IMR-90 (cell line): ENCODE results near the gene SEMA4B. TPM values are rescaled to one million over a fixed set of nuclear protein-coding genes. Genes with fewer than 3 reads are reported as not detected.

Source experiments
- ATAC-seq: fragments of 200-7000 bp; cut with Tn5 transposase; 2 replicates; pipeline ENCODE4 v1.9.1; 2020; ENCODE audit warnings: low read depth, mild to moderate bottlenecking, moderate library complexity
- BruUV-seq: library from RNA; stranded (reverse); fragments of 400-500 nt; replicated peaks from 2 replicates; lab custom pipeline; 2021; lab: Mats Ljungman, UMichigan
- CTCF ChIA-PET: fragments of 300-600 bp; formaldehyde crosslinking; extraction: SDS; loops from one replicate; lab custom pipeline; 2021; ENCODE audit warnings: antibody characterized with exemption; lab: Yijun Ruan, JAX
- POLR2A ChIA-PET: fragments of 300-600 bp; sonication (Branson Sonifier 250); formaldehyde crosslinking; loops from one replicate; lab custom pipeline; 2022; ENCODE audit warnings: antibody characterized with exemption; ENCODE audit not compliant: unreplicated experiment; lab: Charles Lee
- DNase-seq: peaks from one replicate; pipeline ENCODE4 v3.0.0; 2013
- H2AFZ ChIP-seq: replicated peaks from 2 replicates; pipeline ENCODE3; 2013; ENCODE audit warnings: low read length, mild to moderate bottlenecking; ENCODE audit not compliant: poor library complexity
- H2AK5ac ChIP-seq: 2 replicates; pipeline ENCODE4 v1.6.1; 2013; ENCODE audit warnings: low read depth, low read length, inconsistent platforms
- H2AK9ac ChIP-seq: replicated peaks from 2 replicates; pipeline ENCODE3; 2013; ENCODE audit warnings: mild to moderate bottlenecking, low read depth, low read length, moderate library complexity; ENCODE audit not compliant: poor library complexity
- H2BK120ac ChIP-seq: 2 replicates; pipeline ENCODE4 v1.6.1; 2013; ENCODE audit warnings: low read depth, low read length, inconsistent platforms
- H2BK15ac ChIP-seq: 3 replicates; pipeline ENCODE4 v1.6.1; 2013; ENCODE audit warnings: low read depth, low read length, inconsistent platforms
- H2BK20ac ChIP-seq: 2 replicates; pipeline ENCODE4 v1.6.1; 2013; ENCODE audit warnings: low read depth, mild to moderate bottlenecking, inconsistent platforms, low read length, moderate library complexity
- H2BK5ac ChIP-seq: 2 replicates; pipeline ENCODE4 v1.6.1; 2013; ENCODE audit warnings: mild to moderate bottlenecking, low read depth, low read length, inconsistent platforms; ENCODE audit not compliant: poor library complexity, severe bottlenecking
- H3K14ac ChIP-seq: replicated peaks from 2 replicates; pipeline ENCODE4 v1.6.1; 2013; ENCODE audit warnings: low read depth, low read length, inconsistent platforms
- H3K18ac ChIP-seq: 2 replicates; pipeline ENCODE4 v1.6.1; 2013; ENCODE audit warnings: low read depth, low read length, control low read depth
- H3K23ac ChIP-seq: 2 replicates; pipeline ENCODE4 v1.6.1; 2013; ENCODE audit warnings: low read depth, low read length, inconsistent platforms
- H3K27ac ChIP-seq: 2 replicates; pipeline ENCODE4 v1.5.1; 2013; ENCODE audit warnings: mild to moderate bottlenecking, control low read depth, low read length; ENCODE audit not compliant: insufficient read depth
- H3K27me3 ChIP-seq: 2 replicates; pipeline ENCODE4 v1.6.1; 2013; ENCODE audit warnings: low read length; ENCODE audit not compliant: control insufficient read depth, insufficient read depth
- H3K36me3 ChIP-seq: 2 replicates; pipeline ENCODE4 v1.6.1; 2013; ENCODE audit warnings: low read length, mixed read lengths; ENCODE audit not compliant: control insufficient read depth, insufficient read depth
- H3K4ac ChIP-seq: 2 replicates; pipeline ENCODE4 v1.6.1; 2013; ENCODE audit warnings: low read depth, low read length, inconsistent platforms
- H3K4me1 ChIP-seq: 2 replicates; pipeline ENCODE4 v1.6.1; 2013; ENCODE audit warnings: low read length, mixed read lengths; ENCODE audit not compliant: control insufficient read depth, insufficient read depth
- H3K4me2 ChIP-seq: 2 replicates; pipeline ENCODE4 v1.6.1; 2013; ENCODE audit warnings: low read depth, mild to moderate bottlenecking, control low read depth, low read length, moderate library complexity
- H3K4me3 ChIP-seq: 2 replicates; pipeline ENCODE4 v1.5.1; 2013; ENCODE audit warnings: low read depth, mild to moderate bottlenecking, control low read depth, low read length, moderate library complexity; ENCODE audit not compliant: insufficient read depth
- H3K56ac ChIP-seq: 2 replicates; pipeline ENCODE4 v1.6.1; 2013; ENCODE audit warnings: low read length, inconsistent platforms; ENCODE audit not compliant: insufficient read depth; ENCODE audit errors: extremely low read depth
- H3K79me1 ChIP-seq, 2 experiments: 2 replicates each; pipeline ENCODE4 v1.6.1; 2013; ENCODE audit warnings: low read length in 2 of 2, inconsistent platforms in 1 of 2, low read depth in 1 of 2
- H3K9ac ChIP-seq: 2 replicates; pipeline ENCODE4 v1.6.1; 2013; ENCODE audit warnings: low read depth, low read length, control low read depth
- H3K9me1 ChIP-seq: 2 replicates; pipeline ENCODE4 v1.6.1; 2013; ENCODE audit warnings: low read length, inconsistent platforms; ENCODE audit not compliant: insufficient read depth
- H3K9me3 ChIP-seq: 2 replicates; pipeline ENCODE4 v1.6.1; 2013; ENCODE audit warnings: low read length; ENCODE audit not compliant: control insufficient read depth, insufficient read depth
- H4K20me1 ChIP-seq: 2 replicates; pipeline ENCODE4 v1.6.1; 2013; ENCODE audit warnings: low read length, inconsistent platforms; ENCODE audit not compliant: insufficient read depth
- H4K5ac ChIP-seq: 2 replicates; pipeline ENCODE4 v1.6.1; 2013; ENCODE audit warnings: mild to moderate bottlenecking, low read depth, low read length, control low read depth
- H4K8ac ChIP-seq, 2 experiments: 2 replicates each; pipeline ENCODE4 v1.6.1; 2013; ENCODE audit warnings: low read depth in 2 of 2, low read length in 2 of 2, control low read depth in 1 of 2, inconsistent platforms in 1 of 2
- H4K91ac ChIP-seq: 2 replicates; pipeline ENCODE4 v1.6.1; 2013; ENCODE audit warnings: low read depth, low read length, inconsistent platforms; ENCODE audit not compliant: insufficient read depth
- CEBPB ChIP-seq: IDR thresholded peaks from 2 replicates; pipeline ENCODE4 v1.6.1; 2012; ENCODE audit warnings: low read depth, low read length, improper control_type of control experiment
- CHD1 ChIP-seq: IDR thresholded peaks from 2 replicates; pipeline ENCODE4 v1.6.1; 2012; ENCODE audit warnings: low read depth, low read length, improper control_type of control experiment
- ELK1 ChIP-seq: fragments of 150-350 bp; IDR thresholded peaks from 2 replicates; pipeline ENCODE4 v1.6.1; 2016; ENCODE audit warnings: low read depth, mild to moderate bottlenecking, low read length, moderate library complexity, borderline replicate concordance
- MAZ ChIP-seq: IDR thresholded peaks from 2 replicates; pipeline ENCODE4 v1.6.1; 2012; ENCODE audit warnings: low read depth, mild to moderate bottlenecking, low read length, improper control_type of control experiment, moderate library complexity, borderline replicate concordance
- MXI1 ChIP-seq: IDR thresholded peaks from 2 replicates; pipeline ENCODE4 v1.6.1; 2012; ENCODE audit warnings: low read depth, mild to moderate bottlenecking, low read length, moderate library complexity, borderline replicate concordance
- POLR2A ChIP-seq: IDR thresholded peaks from 2 replicates; pipeline ENCODE4 v1.6.1; 2012; ENCODE audit warnings: mild to moderate bottlenecking, low read depth, low read length
- USF2 ChIP-seq: fragments of 150-350 bp; IDR thresholded peaks from 2 replicates; pipeline ENCODE4 v1.6.1; 2017; ENCODE audit warnings: mild to moderate bottlenecking, antibody characterized with exemption, low read length, low read depth
- WGBS, 2 experiments: methylation state at CpG; one replicate each; pipeline versions ENCODE4 v1.1.5 to v1.1.7; 2013; ENCODE audit warnings: missing lambda C conversion rate in 2 of 2; ENCODE audit not compliant: insufficient read length in 1 of 2; ENCODE audit errors: extremely low coverage in 2 of 2; 5-methylcytosine and 5-hydroxymethylcytosine counted together
- dilution Hi-C: fragments of 300-500 bp; cut with HindIII; formaldehyde crosslinking; loops from one replicate; pipeline ENCODE4 v1.14.3; 2018; ENCODE audit warnings: low sequenced_read_pairs; ENCODE audit not compliant: unreplicated experiment
- in situ Hi-C: fragments of 300-500 bp; cut with MboI; formaldehyde crosslinking; loops from 3 replicates; pipeline ENCODE4 v1.14.3; 2019; ENCODE audit warnings: low sequenced_read_pairs, inconsistent platforms, mixed read lengths
- intact Hi-C: fragments of 100-400 bp; cut with micrococcal nuclease; formaldehyde crosslinking; loops from 2 replicates; pipeline ENCODE4 v1.10.0; 2022
- polyA plus RNA-seq, 3 experiments: library from polyadenylated mRNA; depleted of rRNA; stranded (reverse); fragments of >200 nt; gene quantifications; 2 replicates each; pipeline ENCODE4 v1.2.3, GENCODE V29; 2012; ENCODE audit warnings: low replicate concordance in 1 of 3
- total RNA-seq: library from RNA; depleted of rRNA; stranded (reverse); fragments of >200 nt; gene quantifications from 2 replicates; pipeline ENCODE4 v1.2.3, GENCODE V29; 2012

The SEMA4B gene
- total and polyA plus RNA-seq, 2 of the 4 experiments (the other 2 are of a cell fraction): 5.0 to 22.5 TPM

GRCh38 chr15:90265271-90266060, 64.3 kb downstream of the SEMA4B start, which contains the start of gene NGRN:
Gene NGRN, plus strand, starts transcription at chr15:90265672. Its CDS starts 41 bp downstream, at chr15:90265713.
- dilution Hi-C loops: no loop called here
- Histone ChIP-seq H3K27ac (peak within 1 kb of the TSS; percentile 96), H3K14ac (peak within 1 kb of the TSS; percentile 96), H2AK9ac (peak within 1 kb of the TSS; percentile 96), H2AFZ (peak within 1 kb of the TSS; percentile 97), H4K8ac (peak within 1 kb of the TSS; percentile 96 to 100), H4K20me1 (peaks cover 36% of the 10 kb centered on the region), H2BK20ac (0 out of 2 replicates have a peak within 1 kb of the TSS, but pooled peaks have one; percentile 20), H3K4me2 (peak within 1 kb of the TSS; percentile 93), H3K4me1 (peaks cover 7% of the 10 kb centered on the region), H2BK120ac (peak within 1 kb of the TSS; percentile 75; the same call in 1 of the 2 replicates), H2AK5ac (peak within 1 kb of the TSS; percentile 76), H3K18ac (peak within 1 kb of the TSS; percentile 93), H4K5ac (peak within 1 kb of the TSS; percentile 98), H3K79me1 (peaks cover 18 to 59% of the 10 kb centered on the region in 2 experiments), H2BK15ac (0 out of 3 replicates have a peak within 1 kb of the TSS, but pooled peaks have one; percentile 26), H3K56ac (peak within 1 kb of the TSS; percentile 99), H3K9ac (peak within 1 kb of the TSS; percentile 98), H3K23ac (peak within 1 kb of the TSS; percentile 95), H3K9me3 (no peaks in the 10 kb centered on the region), H2BK5ac (peak within 1 kb of the TSS; percentile 91), H4K91ac (peak within 1 kb of the TSS; percentile 97), H3K4me3 (peak within 1 kb of the TSS; percentile 90), H3K27me3 (no peaks in the 10 kb centered on the region), H3K36me3 (peaks cover 4% of the 10 kb centered on the region), H3K9me1 (peaks cover 11% of the 10 kb centered on the region), H3K4ac (peak within 1 kb of the TSS; percentile 96)
- no TSS peak for BruUV-seq
- in situ Hi-C loops: no loop called here
- ChIA-PET POLR2A (interaction anchor here (0.6 kb wide), 2 partner anchors 50 to 138 kb away, joined by 7 to 13 read pairs; no protein-coding TSS in a partner anchor), CTCF (no interaction called here)
- intact Hi-C loops: no loop called here
- 1% methylated on average over 23 of the region's 59 CpGs; no CpG with 5 or more reads in 1 of the 2 experiments for WGBS, 2 experiments
- ATAC-seq: peak; percentile 92
- TF ChIP-seq MAZ (peak; percentile 72), CHD1 (no peak), CEBPB (no peak), POLR2A (peak; percentile 82), ELK1 (no peak), USF2 (peak; percentile 32; the same call in 1 of the 2 replicates), MXI1 (peak; percentile 85; the same call in 1 of the 2 replicates)
- DNase-seq: peak; percentile 88
